Astrocyte (in vitro differentiated cells and primary cell): ENCODE measurements around the gene MCAT. TPM values are rescaled to one million over a fixed set of nuclear protein-coding genes. Genes with fewer than 3 reads are reported as not detected.

ENCODE experiments used
- DNase-seq: peaks from one replicate; pipeline ENCODE4 v3.0.0-alpha.2; 2010; ENCODE audit warnings: low read depth
- FAIRE-seq: peaks from 2 replicates; lab custom pipeline; 2011; peaks lifted over from hg19 to GRCh38; lab: Jason Lieb, UNC
- H2AFZ ChIP-seq: 2 replicates; pipeline ENCODE4 v1.6.0; 2012; ENCODE audit warnings: low read depth, low read length, inconsistent platforms
- H3K27ac ChIP-seq: 2 replicates; pipeline ENCODE4 v1.5.1; 2011; ENCODE audit warnings: low read depth, low read length, inconsistent platforms
- H3K27me3 ChIP-seq: 2 replicates; pipeline ENCODE4 v1.6.0; 2011; ENCODE audit warnings: low read length, inconsistent platforms; ENCODE audit not compliant: insufficient read depth
- H3K36me3 ChIP-seq: 2 replicates; pipeline ENCODE4 v1.5.1; 2011; ENCODE audit warnings: low read length, inconsistent platforms; ENCODE audit not compliant: insufficient read depth
- H3K4me1 ChIP-seq: 2 replicates; pipeline ENCODE4 v1.5.1; 2011; ENCODE audit warnings: low read length, inconsistent platforms; ENCODE audit not compliant: insufficient read depth
- H3K4me2 ChIP-seq: 2 replicates; pipeline ENCODE4 v1.6.0; 2012; ENCODE audit warnings: low read length, inconsistent platforms
- H3K4me3 ChIP-seq: 2 replicates; pipeline ENCODE4 v1.5.1; 2011; ENCODE audit warnings: low read depth, mild to moderate bottlenecking, low read length, inconsistent platforms; ENCODE audit not compliant: insufficient read depth
- H3K79me2 ChIP-seq: 2 replicates; pipeline ENCODE4 v1.6.0; 2012; ENCODE audit warnings: mild to moderate bottlenecking, low read length, inconsistent platforms; ENCODE audit not compliant: insufficient read depth
- H3K9ac ChIP-seq: 2 replicates; pipeline ENCODE4 v1.6.0; 2012; ENCODE audit warnings: mild to moderate bottlenecking, low read length, inconsistent platforms
- H3K9me3 ChIP-seq: 2 replicates; pipeline ENCODE4 v1.5.1; 2012; ENCODE audit warnings: low read depth, mild to moderate bottlenecking, low read length, inconsistent platforms; ENCODE audit not compliant: insufficient read depth
- H4K20me1 ChIP-seq: 2 replicates; pipeline ENCODE4 v1.6.0; 2012; ENCODE audit warnings: low read length, inconsistent platforms; ENCODE audit not compliant: insufficient read depth
- H3K27ac Mint-ChIP-seq: one replicate; pipeline ENCODE4 v1.8.0; 2021; ENCODE audit warnings: mild to moderate bottlenecking, mixed read lengths; ENCODE audit not compliant: unreplicated experiment
- H3K27me3 Mint-ChIP-seq: one replicate; pipeline ENCODE4 v1.8.0; 2021; ENCODE audit warnings: low read depth, mixed read lengths; ENCODE audit not compliant: unreplicated experiment
- H3K36me3 Mint-ChIP-seq: one replicate; pipeline ENCODE4 v1.8.0; 2021; ENCODE audit warnings: low read depth, mixed read lengths; ENCODE audit not compliant: unreplicated experiment
- H3K4me1 Mint-ChIP-seq: one replicate; pipeline ENCODE4 v1.8.0; 2021; ENCODE audit warnings: low read depth, mixed read lengths; ENCODE audit not compliant: unreplicated experiment
- H3K4me3 Mint-ChIP-seq: one replicate; pipeline ENCODE4 v1.8.0; 2021; ENCODE audit warnings: mild to moderate bottlenecking, moderate library complexity, mixed read lengths; ENCODE audit not compliant: unreplicated experiment
- H3K9me3 Mint-ChIP-seq: one replicate; pipeline ENCODE4 v1.8.0; 2021; ENCODE audit warnings: mild to moderate bottlenecking, mixed read lengths; ENCODE audit not compliant: unreplicated experiment
- EZH2 ChIP-seq: IDR thresholded peaks from 2 replicates; pipeline ENCODE4 v1.6.1; 2012; ENCODE audit warnings: mild to moderate bottlenecking, low read length, inconsistent platforms; ENCODE audit not compliant: insufficient read depth
- total RNA-seq: library from RNA; stranded (reverse); gene quantifications from 2 replicates; pipeline ENCODE4 v1.2.1, GENCODE V29; 2021
- TF ChIP-seq, protein P1 (sequence below): IDR thresholded peaks from 2 replicates; pipeline ENCODE4 v1.5.1; 2011; ENCODE audit warnings: low read depth, mild to moderate bottlenecking, inconsistent platforms, low read length, moderate library complexity; ENCODE audit not compliant: insufficient read depth

MCAT gene
- total RNA-seq, 1 donor from 2014 or later = 15.1 TPM

- H3K36me3 Mint-ChIP-seq = peaks cover 2% of the 10 kb centered on the region
- H3K27me3 ChIP-seq = no peaks in the 10 kb centered on the region
- H3K27ac Mint-ChIP-seq = peak overlapping the region; percentile 68
- peak overlapping the region; percentile 72 for H2AFZ ChIP-seq
- no peak for FAIRE-seq
- peaks cover 39% of the 10 kb centered on the region for H4K20me1 ChIP-seq
- H3K9me3 Mint-ChIP-seq = no peaks in the 10 kb centered on the region
- DNase-seq = peak; percentile 27
- H3K36me3 ChIP-seq = no peaks in the 10 kb centered on the region
- peak overlapping the region; percentile 86 for H3K9ac ChIP-seq
- no peaks in the 10 kb centered on the region for H3K9me3 ChIP-seq
- H3K27me3 Mint-ChIP-seq = peaks cover 4% of the 10 kb centered on the region
- peaks cover 59% of the 10 kb centered on the region for H3K79me2 ChIP-seq
- H3K4me2 ChIP-seq = peak overlapping the region; percentile 98
- H3K4me1 Mint-ChIP-seq = peaks cover 4% of the 10 kb centered on the region
- peaks cover 9% of the 10 kb centered on the region for H3K4me1 ChIP-seq
- peak overlapping the region; percentile 93 for H3K4me3 Mint-ChIP-seq
- peak overlapping the region; percentile 71 for H3K4me3 ChIP-seq
- H3K27ac ChIP-seq = peak overlapping the region; percentile 50
- TF ChIP-seq EZH2 = no peak
- TF ChIP-seq, protein P1, sequence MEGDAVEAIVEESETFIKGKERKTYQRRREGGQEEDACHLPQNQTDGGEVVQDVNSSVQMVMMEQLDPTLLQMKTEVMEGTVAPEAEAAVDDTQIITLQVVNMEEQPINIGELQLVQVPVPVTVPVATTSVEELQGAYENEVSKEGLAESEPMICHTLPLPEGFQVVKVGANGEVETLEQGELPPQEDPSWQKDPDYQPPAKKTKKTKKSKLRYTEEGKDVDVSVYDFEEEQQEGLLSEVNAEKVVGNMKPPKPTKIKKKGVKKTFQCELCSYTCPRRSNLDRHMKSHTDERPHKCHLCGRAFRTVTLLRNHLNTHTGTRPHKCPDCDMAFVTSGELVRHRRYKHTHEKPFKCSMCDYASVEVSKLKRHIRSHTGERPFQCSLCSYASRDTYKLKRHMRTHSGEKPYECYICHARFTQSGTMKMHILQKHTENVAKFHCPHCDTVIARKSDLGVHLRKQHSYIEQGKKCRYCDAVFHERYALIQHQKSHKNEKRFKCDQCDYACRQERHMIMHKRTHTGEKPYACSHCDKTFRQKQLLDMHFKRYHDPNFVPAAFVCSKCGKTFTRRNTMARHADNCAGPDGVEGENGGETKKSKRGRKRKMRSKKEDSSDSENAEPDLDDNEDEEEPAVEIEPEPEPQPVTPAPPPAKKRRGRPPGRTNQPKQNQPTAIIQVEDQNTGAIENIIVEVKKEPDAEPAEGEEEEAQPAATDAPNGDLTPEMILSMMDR = no peak
Measured at GRCh38 chr22:43152357-43153071, 9.3 kb upstream of the MCAT start.

DNA sequence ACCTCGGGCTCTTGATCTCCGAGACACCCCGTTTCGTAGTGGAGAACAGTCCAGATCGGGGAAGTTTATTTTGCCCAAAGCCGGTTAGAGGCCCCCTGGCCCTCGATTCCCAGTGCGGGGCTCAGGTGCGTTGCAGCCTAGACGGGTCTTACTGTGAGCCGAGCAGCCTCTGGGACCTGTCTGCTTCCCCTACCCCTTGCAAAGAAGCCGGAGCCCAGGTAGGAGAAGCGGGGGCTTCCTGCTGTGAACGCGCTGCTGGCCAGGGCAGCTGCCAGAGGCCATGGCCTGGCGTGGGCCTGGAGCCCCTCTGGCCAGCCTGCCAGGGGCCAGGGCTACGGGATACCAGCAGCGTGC, 8.8 kb upstream of the MCAT start:
- Histone ChIP-seq H3K4me2 (peak overlapping the region; percentile 98), H3K4me3 (peak overlapping the region; percentile 71), H4K20me1 (peaks cover 35% of the 10 kb centered on the region), H2AFZ (peak overlapping the region; percentile 72), H3K27me3 (no peaks in the 10 kb centered on the region), H3K79me2 (peaks cover 54% of the 10 kb centered on the region), H3K9me3 (no peaks in the 10 kb centered on the region), H3K9ac (peak overlapping the region; percentile 86), H3K36me3 (no peaks in the 10 kb centered on the region), H3K4me1 (peaks cover 9% of the 10 kb centered on the region), H3K27ac (peak overlapping the region; percentile 50)
- Mint-ChIP-seq H3K27me3 (peaks cover 4% of the 10 kb centered on the region), H3K4me1 (peaks cover 4% of the 10 kb centered on the region), H3K4me3 (peak overlapping the region; percentile 81), H3K36me3 (peaks cover 2% of the 10 kb centered on the region), H3K27ac (no peak overlapping the region), H3K9me3 (no peaks in the 10 kb centered on the region)
- no peak for TF ChIP-seq EZH2
- TF ChIP-seq, protein P1 = no peak
- DNase-seq (no peak), FAIRE-seq (no peak)
